Measurements from ENCODE around the gene NHSL1. TPM values are rescaled to one million over a fixed set of nuclear protein-coding genes. Genes with fewer than 3 reads are reported as not detected.

Gene NHSL1
- total RNA-seq, 4 donors from 2014 or later = 73.2 to 117 (median 98.0) TPM

GRCh38 chr6:138477913-138478539 is 21.3 kb downstream of the NHSL1 start:
- no peak for TF ChIP-seq POLR2A (IDR thresholded peaks at IDR 0.05)
- TF ChIP-seq CTCF (IDR thresholded peaks at IDR 0.05) = no peak
- no peak for TF ChIP-seq EP300 (IDR thresholded peaks at IDR 0.05; ENCODE audit: low read depth)
- no peak for TF ChIP-seq POLR2AphosphoS5 (IDR thresholded peaks at IDR 0.05)
- peaks cover 6 to 29% (median 8%) of the 10 kb centered on the region in 4 donors for H3K4me1 ChIP-seq
- no peaks in the 10 kb centered on the region for H3K9me3 ChIP-seq
- H3K4me3 ChIP-seq = no peak overlapping the region
- 52 to 60% methylated on average over 3 to 4 of the region's 4 CpGs for WGBS, 2 donors (ENCODE audit: low coverage in 1 of 2)
- in situ Hi-C loops (cut with MboI; ENCODE audit: low pct_ligation_motif_present in 1 of 4, low pct_unique_long_range_greater_than_20kb in 1 of 4, low sequenced_read_pairs in 3 of 4) (no loop called here), intact Hi-C loops (cut with DNase I; ENCODE audit: low total_unique reads) (no loop called here)
- no peaks in the 10 kb centered on the region for H3K36me3 ChIP-seq
- DNase-seq = no peak
- peak overlapping the region; percentile 34 to 56 (median 48) for H3K27ac ChIP-seq
- no peaks in the 10 kb centered on the region for H3K27me3 ChIP-seq

- Histone ChIP-seq H3K27me3 (no peaks in the 10 kb centered on the region), H3K4me3 (no peak overlapping the region), H3K27ac (no peak overlapping the region), H3K4me1 (peaks cover 6 to 29% (median 8%) of the 10 kb centered on the region in 4 donors), H3K9me3 (no peaks in the 10 kb centered on the region), H3K36me3 (peaks cover 0 to 5% (median 0%) of the 10 kb centered on the region in 4 donors)
- intact Hi-C loops (cut with DNase I; ENCODE audit: low total_unique reads) = no loop called here
- in situ Hi-C loops (cut with MboI; ENCODE audit: low pct_ligation_motif_present in 1 of 4, low pct_unique_long_range_greater_than_20kb in 1 of 4, low sequenced_read_pairs in 3 of 4) = no loop called here
- no peak for DNase-seq
- TF ChIP-seq POLR2AphosphoS5 (IDR thresholded peaks at IDR 0.05) = no peak
- TF ChIP-seq EP300 (IDR thresholded peaks at IDR 0.05; ENCODE audit: low read depth) = no peak
- no peak for TF ChIP-seq POLR2A (IDR thresholded peaks at IDR 0.05)
- no peak for TF ChIP-seq CTCF (IDR thresholded peaks at IDR 0.05)
Measured at GRCh38 chr6:138476116-138476515, 23.2 kb downstream of the NHSL1 start.

GRCh38 chr6:138473144-138473543 is 26.1 kb downstream of the NHSL1 start:
- Histone ChIP-seq H3K27me3 (no peaks in the 10 kb centered on the region), H3K4me3 (no peak overlapping the region), H3K27ac (no peak overlapping the region), H3K9me3 (no peaks in the 10 kb centered on the region), H3K36me3 (peaks cover 0 to 11% (median 0%) of the 10 kb centered on the region in 4 donors), H3K4me1 (peaks cover 1 to 7% (median 7%) of the 10 kb centered on the region in 4 donors)
- intact Hi-C loops (cut with DNase I; ENCODE audit: low total_unique reads) (no loop called here), in situ Hi-C loops (cut with MboI; ENCODE audit: low pct_ligation_motif_present in 1 of 4, low pct_unique_long_range_greater_than_20kb in 1 of 4, low sequenced_read_pairs in 3 of 4) (no loop called here)
- TF ChIP-seq EP300 (IDR thresholded peaks at IDR 0.05; ENCODE audit: low read depth) = no peak
- no peak for TF ChIP-seq POLR2A (IDR thresholded peaks at IDR 0.05)
- no peak for TF ChIP-seq CTCF (IDR thresholded peaks at IDR 0.05)
- TF ChIP-seq POLR2AphosphoS5 (IDR thresholded peaks at IDR 0.05) = no peak
- 83 to 89% methylated on average over 9 of the region's 9 CpGs for WGBS, 2 donors (ENCODE audit: low coverage in 1 of 2)
- no peak for DNase-seq

GRCh38 chr6:138468320-138469015 is 30.8 kb downstream of the NHSL1 start:
- WGBS, 2 donors (ENCODE audit: low coverage in 1 of 2) = 92 to 93% methylated on average over 8 to 9 of the region's 9 CpGs
- intact Hi-C loops (cut with DNase I; ENCODE audit: low total_unique reads) (no loop called here), in situ Hi-C loops (cut with MboI; ENCODE audit: low pct_ligation_motif_present in 1 of 4, low pct_unique_long_range_greater_than_20kb in 1 of 4, low sequenced_read_pairs in 3 of 4) (no loop called here)
- H3K4me3 ChIP-seq = no peak overlapping the region
- no peaks in the 10 kb centered on the region for H3K27me3 ChIP-seq
- no peak for TF ChIP-seq CTCF (IDR thresholded peaks at IDR 0.05)
- no peak for TF ChIP-seq EP300 (IDR thresholded peaks at IDR 0.05; ENCODE audit: low read depth)
- no peaks in the 10 kb centered on the region for H3K4me1 ChIP-seq
- no peak overlapping the region for H3K27ac ChIP-seq
- no peak for DNase-seq
- no peaks in the 10 kb centered on the region for H3K9me3 ChIP-seq
- H3K36me3 ChIP-seq = peaks cover 0 to 21% (median 3%) of the 10 kb centered on the region in 4 donors

Measured in transverse colon (tissue), 4 donors.